GM12878 (cell line): ENCODE data around the gene TRAF2. TPM values are rescaled to one million over a fixed set of nuclear protein-coding genes. Genes with fewer than 3 reads are reported as not detected.

Experiments used
- ATAC-seq: fragments of 200-7000 bp; cut with Tn5 transposase; 3 replicates; pipeline ENCODE4 v1.9.1; 2020; ENCODE audit warnings: mild to moderate bottlenecking, moderate library complexity
- BruUV-seq: library from RNA; stranded (reverse); fragments of 400-500 nt; replicated peaks from 2 replicates; lab custom pipeline; 2021; lab: Mats Ljungman, UMichigan
- CTCF ChIA-PET: fragments of 300-600 bp; sonication (Branson Sonifier 250); formaldehyde crosslinking; extraction: SDS; loops from one replicate; lab custom pipeline; 2021; ENCODE audit warnings: inconsistent platforms; lab: Yijun Ruan, JAX
- POLR2A ChIA-PET: fragments of 350-600 bp; formaldehyde crosslinking; extraction: SDS; loops from one replicate; lab custom pipeline; 2021; ENCODE audit warnings: inconsistent platforms; lab: Charles Lee
- RAD21 ChIA-PET: fragments of 300-600 bp; sonication (Branson Sonifier 250); formaldehyde crosslinking; loops from one replicate; lab custom pipeline; 2023; ENCODE audit warnings: antibody characterized with exemption; ENCODE audit not compliant: unreplicated experiment; lab: Charles Lee
- SMC1A ChIA-PET: fragments of 300-600 bp; sonication (Branson Sonifier 250); formaldehyde crosslinking; loops from one replicate; lab custom pipeline; 2023; ENCODE audit not compliant: unreplicated experiment, uncharacterized antibody; lab: Charles Lee
- DNase-seq: peaks from one replicate; pipeline ENCODE4 v3.0.0-alpha.2; 2011; ENCODE audit warnings: low read depth, low spot score
- FAIRE-seq: peaks from 3 replicates; lab custom pipeline; 2011; peaks lifted over from hg19 to GRCh38; lab: Jason Lieb, UNC
- H2AFZ ChIP-seq: 2 replicates; pipeline ENCODE4 v1.6.0; 2011; ENCODE audit warnings: low read depth, low read length, control low read depth; ENCODE audit not compliant: control insufficient read depth
- H3K27ac ChIP-seq: 2 replicates; pipeline ENCODE4 v1.5.1; 2011; ENCODE audit warnings: control low read depth; ENCODE audit not compliant: control insufficient read depth, insufficient read depth
- H3K27me3 ChIP-seq, 2 experiments: replicated peaks in 1 of 2; 2 replicates each; pipeline versions ENCODE4 v1.6.0 to v1.6.1; 2011; ENCODE audit warnings: low read length in 1 of 2; ENCODE audit not compliant: control insufficient read depth in 2 of 2, insufficient read depth in 2 of 2
- H3K36me3 ChIP-seq, 2 experiments: 2 replicates each; pipeline ENCODE4 v1.5.1; 2011; ENCODE audit warnings: low read length in 1 of 2; ENCODE audit not compliant: control insufficient read depth in 2 of 2, insufficient read depth in 2 of 2
- H3K4me1 ChIP-seq: 2 replicates; pipeline ENCODE4 v1.6.1; 2011; ENCODE audit warnings: mild to moderate bottlenecking, low read length, moderate library complexity, mixed read lengths; ENCODE audit not compliant: control insufficient read depth, insufficient read depth
- H3K4me2 ChIP-seq: 2 replicates; pipeline ENCODE4 v1.6.0; 2011; ENCODE audit warnings: control low read depth; ENCODE audit not compliant: control insufficient read depth, insufficient read depth
- H3K4me3 ChIP-seq: fragments of 200-600 bp; sonication (generic); 2 replicates; pipeline ENCODE4 v1.5.1; 2016
- H3K79me2 ChIP-seq: 2 replicates; pipeline ENCODE4 v1.6.0; 2011; ENCODE audit warnings: low read length; ENCODE audit not compliant: control insufficient read depth, insufficient read depth
- H3K9ac ChIP-seq: 2 replicates; pipeline ENCODE4 v1.8.0; 2011; ENCODE audit warnings: low read length, control low read depth, mixed read lengths; ENCODE audit not compliant: control insufficient read depth, insufficient read depth
- H3K9me3 ChIP-seq: replicated peaks from 3 replicates; pipeline ENCODE4 v1.5.1; 2011; ENCODE audit warnings: mild to moderate bottlenecking, low read length; ENCODE audit not compliant: control insufficient read depth, insufficient read depth
- H4K20me1 ChIP-seq: 2 replicates; pipeline ENCODE4 v1.6.0; 2011; ENCODE audit not compliant: control insufficient read depth, insufficient read depth
- BHLHE40 ChIP-seq, 2 experiments: fragments of 450-650 bp in 1 of 2; IDR thresholded peaks; 2 replicates each; pipeline ENCODE4 v1.6.1; 2011 to 2017; ENCODE audit warnings: low read depth in 2 of 2, borderline replicate concordance in 1 of 2, improper control_type of control experiment in 1 of 2, low read length in 1 of 2, mild to moderate bottlenecking in 1 of 2
- DPF2 ChIP-seq: fragments of 450-650 bp; IDR thresholded peaks from 2 replicates; pipeline ENCODE4 v1.6.1; 2017; ENCODE audit warnings: mild to moderate bottlenecking
- HDAC2 ChIP-seq: fragments of 200-600 bp; sonication (generic); IDR thresholded peaks from 2 replicates; pipeline ENCODE4 v1.6.1; 2017
- MEF2B ChIP-seq: fragments of 450-650 bp; IDR thresholded peaks from 2 replicates; pipeline ENCODE4 v1.6.1; 2018; ENCODE audit warnings: mild to moderate bottlenecking, moderate library complexity; ENCODE audit not compliant: partially characterized antibody, poor library complexity, severe bottlenecking
- NFYA ChIP-seq: IDR thresholded peaks from 2 replicates; pipeline ENCODE4 v1.6.1; 2011; ENCODE audit warnings: low read depth, mild to moderate bottlenecking, low read length, improper control_type of control experiment, borderline replicate concordance
- POLR2A ChIP-seq: IDR thresholded peaks from 2 replicates; pipeline ENCODE4 v1.6.1; 2011; ENCODE audit warnings: low read depth, mild to moderate bottlenecking, low read length
- RBBP5 ChIP-seq: fragments of 200-600 bp; sonication (generic); conservative IDR thresholded peaks from 2 replicates; pipeline ENCODE4 v1.6.1; 2016
- RUNX3 ChIP-seq: IDR thresholded peaks from 2 replicates; pipeline ENCODE4 v1.6.1; 2012; ENCODE audit warnings: low read length, inconsistent platforms
- ZNF384 ChIP-seq: IDR thresholded peaks from 2 replicates; pipeline ENCODE4 v1.6.1; 2012; ENCODE audit warnings: low read depth, mild to moderate bottlenecking, low read length, improper control_type of control experiment, borderline replicate concordance
- WGBS: methylation state at CpG from one replicate; pipeline ENCODE4 v1.1.6; 2016; ENCODE audit warnings: low lambda C conversion rate; ENCODE audit not compliant: insufficient replicate concordance, insufficient coverage; ENCODE audit errors: missing lambda C conversion rate; 5-methylcytosine and 5-hydroxymethylcytosine counted together
- in situ Hi-C: fragments of 300-500 bp; cut with MboI; formaldehyde crosslinking; loops from 9 replicates; pipeline ENCODE4 v1.14.3; 2018; ENCODE audit warnings: mixed read lengths
- intact Hi-C: fragments of 100-400 bp; cut with micrococcal nuclease; formaldehyde crosslinking; loops from one replicate; pipeline ENCODE4 v1.14.2; 2022; ENCODE audit not compliant: unreplicated experiment
- polyA plus RNA-seq, 11 experiments: library from polyadenylated mRNA; depleted of rRNA in 4 of 11; unstranded in 6 of 11; stranded (reverse) in 5 of 11; fragments of >200 nt; fragmentation: Nextera tagmentation in 4 of 11; fragmentation: Illumina TruSeq in 1 of 11; extraction: Ambion mirVana in 4 of 11; extraction: Trizol in 1 of 11; gene quantifications; 1 replicate in 1 of 11; 2 replicates in 10 of 11; pipeline versions ENCODE4 v1.2.1 to v1.2.3, GENCODE V29; 2011 to 2016; ENCODE audit warnings: inconsistent platforms in 2 of 11, missing spikeins in 2 of 11, low read depth in 1 of 11
- total RNA-seq, 4 experiments: library from RNA; depleted of rRNA in 3 of 4; stranded (reverse); fragments of >200 nt in 3 of 4; fragmentation: Illumina TruSeq in 1 of 4; extraction: Trizol in 1 of 4; gene quantifications; 2 replicates each; pipeline versions ENCODE4 v1.2.1 to v1.2.3, GENCODE V29; 2013 to 2021
- TF ChIP-seq, protein P1 (sequence below): fragments of 450-650 bp; IDR thresholded peaks from 2 replicates; pipeline ENCODE4 v1.6.1; 2016; ENCODE audit warnings: mild to moderate bottlenecking, moderate library complexity, borderline replicate concordance

TRAF2 gene
- total and polyA plus RNA-seq, 10 of the 15 experiments (the other 5 are each of a cell fraction or from before 2014, with no cell fraction given) = 0.34 to 39.5 (median 18.7) TPM

- H3K9ac ChIP-seq = no peak overlapping the region
- SMC1A ChIA-PET = interaction anchor here (1.3 kb wide), 1 partner anchor 26 kb away, joined by 3 read pairs; no protein-coding TSS in a partner anchor
Observed at GRCh38 chr9:136907011-136907914, 20.9 kb downstream of the TRAF2 start.

DNA sequence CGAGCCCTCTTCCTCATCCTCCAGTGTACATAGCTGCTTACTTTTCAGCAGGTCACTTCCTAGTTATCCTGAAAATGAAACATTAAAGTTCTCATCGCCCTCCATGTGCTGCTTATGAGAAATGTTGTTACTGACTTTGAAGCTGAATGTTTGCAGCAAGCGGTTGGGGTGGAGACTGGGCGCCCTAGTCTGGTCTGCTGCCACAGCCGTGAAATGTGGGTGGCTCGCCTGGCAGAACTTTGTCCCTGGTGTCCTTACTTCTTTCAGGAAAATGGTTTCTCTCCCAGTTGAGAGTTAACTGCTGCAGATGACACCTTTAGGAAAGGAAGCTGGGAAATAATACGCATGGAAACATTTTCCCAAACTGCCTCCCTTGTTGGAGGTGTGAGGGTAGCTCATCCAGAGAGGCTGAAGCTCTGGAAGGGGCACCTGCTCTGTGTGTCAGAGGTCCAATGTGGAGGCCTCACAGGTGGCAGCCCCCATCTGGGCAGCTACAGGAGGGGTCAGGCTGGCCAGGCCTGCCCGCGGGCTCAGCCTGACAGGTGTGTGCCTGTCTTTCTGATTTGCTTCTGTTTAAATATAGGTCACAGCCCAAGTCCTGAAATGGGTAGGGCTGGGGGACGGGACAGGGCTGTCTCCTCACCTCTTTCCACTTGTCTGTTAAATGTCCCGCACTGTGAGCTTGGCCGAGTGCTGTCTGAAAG is 24.0 kb downstream of the TRAF2 start:
- Histone ChIP-seq H3K27ac (no peak overlapping the region), H3K4me3 (no peak overlapping the region), H3K4me1 (no peaks in the 10 kb centered on the region), H3K9me3 (peaks cover 2% of the 10 kb centered on the region; the same call in 1 of the 3 replicates), H3K36me3 (peaks cover 11 to 39% of the 10 kb centered on the region in 2 experiments), H3K79me2 (no peaks in the 10 kb centered on the region; the same call in none of the 2 replicates), H2AFZ (no peak overlapping the region), H4K20me1 (no peaks in the 10 kb centered on the region; the same call in 1 of the 2 replicates), H3K9ac (no peak overlapping the region), H3K27me3 (no peaks in the 10 kb centered on the region), H3K4me2 (no peak overlapping the region)
- RAD21 ChIA-PET = interaction anchor here (0.5 kb wide), 1 partner anchor 283 kb away, joined by 3 read pairs; no protein-coding TSS in a partner anchor
- SMC1A ChIA-PET = no interaction called here
- CTCF ChIA-PET = no interaction called here
- no peak for FAIRE-seq
- no peak for DNase-seq
- no peak for ATAC-seq
- in situ Hi-C loops (no loop called here), intact Hi-C loops (no loop called here)
- no TSS peak for BruUV-seq
- WGBS = 94% methylated on average over 12 of the region's 12 CpGs
- POLR2A ChIA-PET = no interaction called here
- TF ChIP-seq HDAC2 = no peak
- TF ChIP-seq RUNX3 = no peak
- TF ChIP-seq RBBP5 = no peak
- no peak for TF ChIP-seq MEF2B
- TF ChIP-seq BHLHE40 (IDR thresholded peaks at IDR 0.05; ENCODE audit: borderline replicate concordance in 1 of 2, low read depth in 2 of 2, low read length in 1 of 2) = no peak
- TF ChIP-seq, protein P1, sequence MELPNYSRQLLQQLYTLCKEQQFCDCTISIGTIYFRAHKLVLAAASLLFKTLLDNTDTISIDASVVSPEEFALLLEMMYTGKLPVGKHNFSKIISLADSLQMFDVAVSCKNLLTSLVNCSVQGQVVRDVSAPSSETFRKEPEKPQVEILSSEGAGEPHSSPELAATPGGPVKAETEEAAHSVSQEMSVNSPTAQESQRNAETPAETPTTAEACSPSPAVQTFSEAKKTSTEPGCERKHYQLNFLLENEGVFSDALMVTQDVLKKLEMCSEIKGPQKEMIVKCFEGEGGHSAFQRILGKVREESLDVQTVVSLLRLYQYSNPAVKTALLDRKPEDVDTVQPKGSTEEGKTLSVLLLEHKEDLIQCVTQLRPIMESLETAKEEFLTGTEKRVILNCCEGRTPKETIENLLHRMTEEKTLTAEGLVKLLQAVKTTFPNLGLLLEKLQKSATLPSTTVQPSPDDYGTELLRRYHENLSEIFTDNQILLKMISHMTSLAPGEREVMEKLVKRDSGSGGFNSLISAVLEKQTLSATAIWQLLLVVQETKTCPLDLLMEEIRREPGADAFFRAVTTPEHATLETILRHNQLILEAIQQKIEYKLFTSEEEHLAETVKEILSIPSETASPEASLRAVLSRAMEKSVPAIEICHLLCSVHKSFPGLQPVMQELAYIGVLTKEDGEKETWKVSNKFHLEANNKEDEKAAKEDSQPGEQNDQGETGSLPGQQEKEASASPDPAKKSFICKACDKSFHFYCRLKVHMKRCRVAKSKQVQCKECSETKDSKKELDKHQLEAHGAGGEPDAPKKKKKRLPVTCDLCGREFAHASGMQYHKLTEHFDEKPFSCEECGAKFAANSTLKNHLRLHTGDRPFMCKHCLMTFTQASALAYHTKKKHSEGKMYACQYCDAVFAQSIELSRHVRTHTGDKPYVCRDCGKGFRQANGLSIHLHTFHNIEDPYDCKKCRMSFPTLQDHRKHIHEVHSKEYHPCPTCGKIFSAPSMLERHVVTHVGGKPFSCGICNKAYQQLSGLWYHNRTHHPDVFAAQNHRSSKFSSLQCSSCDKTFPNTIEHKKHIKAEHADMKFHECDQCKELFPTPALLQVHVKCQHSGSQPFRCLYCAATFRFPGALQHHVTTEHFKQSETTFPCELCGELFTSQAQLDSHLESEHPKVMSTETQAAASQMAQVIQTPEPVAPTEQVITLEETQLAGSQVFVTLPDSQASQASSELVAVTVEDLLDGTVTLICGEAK = no peak
- no peak for TF ChIP-seq NFYA
- no peak for TF ChIP-seq ZNF384

More at GRCh38 chr9:136907011-136907914, 20.9 kb downstream of the TRAF2 start:
- FAIRE-seq (no peak), ATAC-seq (no peak), DNase-seq (no peak)
- BruUV-seq = no TSS peak
- H3K36me3 ChIP-seq = peaks cover 18 to 38% of the 10 kb centered on the region in 2 experiments; a peak in 3 of 4 replicates
- CTCF ChIA-PET = interaction anchor here (0.6 kb wide), 1 partner anchor 81 kb away, joined by 4 read pairs; no protein-coding TSS in a partner anchor
- H3K27ac ChIP-seq = no peak overlapping the region
- in situ Hi-C loops (no loop called here), intact Hi-C loops (no loop called here)
- no peaks in the 10 kb centered on the region for H3K27me3 ChIP-seq
- POLR2A ChIA-PET = no interaction called here
- peaks cover 5% of the 10 kb centered on the region; the same call in 2 of the 3 replicates for H3K9me3 ChIP-seq
- peaks cover 11% of the 10 kb centered on the region for H3K4me1 ChIP-seq
- no peaks in the 10 kb centered on the region for H4K20me1 ChIP-seq
- peaks cover 16% of the 10 kb centered on the region for H3K79me2 ChIP-seq
- no peak overlapping the region for H3K4me3 ChIP-seq
- peak; percentile 16; the same call in 1 of the 2 replicates for TF ChIP-seq POLR2A
- TF ChIP-seq DPF2 = no peak
- H3K4me2 ChIP-seq = no peak overlapping the region
- RAD21 ChIA-PET = no interaction called here
- H2AFZ ChIP-seq = no peak overlapping the region
- WGBS = 98% methylated on average over 28 of the region's 29 CpGs
